ENCODE measurements around the gene FGFBP3. TPM values are rescaled to one million over a fixed set of nuclear protein-coding genes. Genes with fewer than 3 reads are reported as not detected.

Gene FGFBP3
- polyA plus RNA-seq, 3 donors: 0.30 to 0.45 (median 0.32) TPM

DNA sequence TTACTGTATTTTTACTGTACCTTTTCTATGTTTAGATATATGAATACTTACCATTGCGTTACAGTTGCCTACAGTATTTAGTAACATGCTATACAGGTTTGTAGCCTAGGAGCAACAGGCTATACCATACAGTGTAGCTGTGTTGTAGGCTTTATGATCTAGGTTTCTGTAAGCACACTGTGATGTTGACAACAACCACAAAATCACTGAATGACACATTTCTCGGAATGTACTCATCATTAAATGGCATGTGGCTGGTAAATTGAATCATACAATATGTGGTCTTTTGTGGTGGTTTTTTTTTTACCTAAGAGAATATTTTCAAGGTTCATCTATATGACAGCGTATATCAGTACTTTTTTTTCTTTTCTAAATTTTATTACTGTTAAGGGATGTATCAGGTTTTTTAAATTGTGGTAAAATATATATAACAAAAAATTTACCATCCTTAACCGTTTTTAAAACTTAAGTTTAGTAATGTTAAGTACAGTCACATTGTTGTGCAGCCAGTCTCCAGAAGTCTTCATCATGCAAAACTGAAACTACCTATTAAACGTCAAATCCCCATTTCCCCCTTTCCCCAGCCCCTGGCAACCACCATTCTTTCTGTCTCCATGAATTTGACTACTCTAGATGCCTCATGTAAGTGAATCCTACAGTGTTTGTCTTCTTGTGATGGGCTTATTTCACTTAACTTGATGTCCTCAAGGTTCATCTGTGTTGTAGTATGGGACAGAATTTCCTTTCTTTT is 35.8 kb upstream of the FGFBP3 start:
- Histone ChIP-seq H4K20me1 (ENCODE audit: insufficient read depth, low read length) (peaks cover 42% of the 10 kb centered on the region), H3K4me2 (replicated peaks; ENCODE audit: extremely low read depth, low read length, poor library complexity, severe bottlenecking) (no peak overlapping the region), H3K36me3 (replicated peaks in 1 of 2; ENCODE audit: control insufficient read depth in 1 of 2, insufficient read depth in 2 of 2, low read length in 2 of 2) (peaks cover 56 to 75% of the 10 kb centered on the region in 2 donors), H3K27me3 (ENCODE audit: control insufficient read depth in 2 of 2, insufficient read depth in 2 of 2, low read length in 2 of 2) (no peaks in the 10 kb centered on the region), H3K9ac (ENCODE audit: insufficient read depth, low read length, poor library complexity, severe bottlenecking) (no peak overlapping the region), H2AFZ (ENCODE audit: insufficient read depth, low read depth, low read length, poor library complexity, severe bottlenecking) (no peak overlapping the region), H3K4me3 (replicated peaks in 1 of 3; ENCODE audit: low read depth in 2 of 3, low read length in 3 of 3) (no peak overlapping the region), H3K4me1 (ENCODE audit: control insufficient read depth in 1 of 2, insufficient read depth in 2 of 2, low read length in 2 of 2) (no peaks in the 10 kb centered on the region), H3K79me2 (ENCODE audit: insufficient read depth, low read length) (peaks cover 38% of the 10 kb centered on the region), H3K27ac (ENCODE audit: low read depth in 1 of 2, low read length in 2 of 2) (no peak overlapping the region), H3K9me3 (replicated peaks in 1 of 2; ENCODE audit: control insufficient read depth in 1 of 2, insufficient read depth in 1 of 2, low read length in 2 of 2) (no peaks in the 10 kb centered on the region)
- Mint-ChIP-seq H3K9me3 (no peaks in the 10 kb centered on the region), H3K4me3 (no peak overlapping the region), H3K27ac (no peak overlapping the region), H3K27me3 (ENCODE audit: low read depth in 3 of 3) (no peaks in the 10 kb centered on the region), H3K4me1 (no peaks in the 10 kb centered on the region), H3K36me3 (peaks cover 45 to 72% of the 10 kb centered on the region in 2 donors)
- no peak for DNase-seq
- intact Hi-C loops (cut with micrococcal nuclease): no loop called here
- WGBS (ENCODE audit: insufficient coverage): no CpG with 5 or more reads among the region's 5 CpGs
- TF ChIP-seq, protein P1, sequence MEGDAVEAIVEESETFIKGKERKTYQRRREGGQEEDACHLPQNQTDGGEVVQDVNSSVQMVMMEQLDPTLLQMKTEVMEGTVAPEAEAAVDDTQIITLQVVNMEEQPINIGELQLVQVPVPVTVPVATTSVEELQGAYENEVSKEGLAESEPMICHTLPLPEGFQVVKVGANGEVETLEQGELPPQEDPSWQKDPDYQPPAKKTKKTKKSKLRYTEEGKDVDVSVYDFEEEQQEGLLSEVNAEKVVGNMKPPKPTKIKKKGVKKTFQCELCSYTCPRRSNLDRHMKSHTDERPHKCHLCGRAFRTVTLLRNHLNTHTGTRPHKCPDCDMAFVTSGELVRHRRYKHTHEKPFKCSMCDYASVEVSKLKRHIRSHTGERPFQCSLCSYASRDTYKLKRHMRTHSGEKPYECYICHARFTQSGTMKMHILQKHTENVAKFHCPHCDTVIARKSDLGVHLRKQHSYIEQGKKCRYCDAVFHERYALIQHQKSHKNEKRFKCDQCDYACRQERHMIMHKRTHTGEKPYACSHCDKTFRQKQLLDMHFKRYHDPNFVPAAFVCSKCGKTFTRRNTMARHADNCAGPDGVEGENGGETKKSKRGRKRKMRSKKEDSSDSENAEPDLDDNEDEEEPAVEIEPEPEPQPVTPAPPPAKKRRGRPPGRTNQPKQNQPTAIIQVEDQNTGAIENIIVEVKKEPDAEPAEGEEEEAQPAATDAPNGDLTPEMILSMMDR (IDR thresholded peaks at IDR 0.05): no peak

DNA sequence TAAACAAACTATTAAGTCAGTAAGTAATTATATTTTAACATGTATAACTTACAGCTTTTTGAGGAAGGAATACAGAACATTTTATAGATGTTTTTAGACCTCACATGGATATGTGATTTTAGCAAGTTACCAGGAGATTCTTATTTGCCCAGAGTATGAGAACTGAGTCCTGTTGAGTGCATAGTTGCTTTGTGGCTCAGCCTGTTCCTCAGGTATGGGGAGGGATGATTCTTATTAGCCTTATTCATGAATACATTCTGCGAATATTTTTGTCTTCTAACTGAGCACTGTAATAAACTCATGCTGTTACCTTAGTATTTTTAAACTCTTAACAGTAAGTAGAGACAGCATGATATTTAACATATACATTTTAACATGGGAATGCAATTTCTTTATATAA is 32.1 kb upstream of the FGFBP3 start:
- no peak overlapping the region for H3K9ac ChIP-seq (ENCODE audit: insufficient read depth, low read length, poor library complexity, severe bottlenecking)
- no peak overlapping the region for H3K4me2 ChIP-seq (replicated peaks; ENCODE audit: extremely low read depth, low read length, poor library complexity, severe bottlenecking)
- DNase-seq: no peak
- no peak overlapping the region for H3K27ac ChIP-seq (ENCODE audit: low read depth in 1 of 2, low read length in 2 of 2)
- peaks cover 67% of the 10 kb centered on the region for H4K20me1 ChIP-seq (ENCODE audit: insufficient read depth, low read length)
- no peak overlapping the region for H3K4me3 ChIP-seq (replicated peaks in 1 of 3; ENCODE audit: low read depth in 2 of 3, low read length in 3 of 3)
- no peak overlapping the region for H3K4me3 Mint-ChIP-seq
- peaks cover 44 to 64% of the 10 kb centered on the region in 2 donors for H3K36me3 Mint-ChIP-seq
- intact Hi-C loops (cut with micrococcal nuclease): no loop called here
- H2AFZ ChIP-seq (ENCODE audit: insufficient read depth, low read depth, low read length, poor library complexity, severe bottlenecking): no peak overlapping the region
- no peaks in the 10 kb centered on the region for H3K27me3 Mint-ChIP-seq (ENCODE audit: low read depth in 3 of 3)
- H3K27ac Mint-ChIP-seq: no peak overlapping the region
- H3K9me3 Mint-ChIP-seq: no peaks in the 10 kb centered on the region
- H3K4me1 ChIP-seq (ENCODE audit: control insufficient read depth in 1 of 2, insufficient read depth in 2 of 2, low read length in 2 of 2): no peaks in the 10 kb centered on the region
- peaks cover 55 to 86% of the 10 kb centered on the region in 2 donors for H3K36me3 ChIP-seq (replicated peaks in 1 of 2; ENCODE audit: control insufficient read depth in 1 of 2, insufficient read depth in 2 of 2, low read length in 2 of 2)
- H3K9me3 ChIP-seq (replicated peaks in 1 of 2; ENCODE audit: control insufficient read depth in 1 of 2, insufficient read depth in 1 of 2, low read length in 2 of 2): no peaks in the 10 kb centered on the region
- no CpG with 5 or more reads among the region's 1 CpG for WGBS (ENCODE audit: insufficient coverage)
- no peaks in the 10 kb centered on the region for H3K27me3 ChIP-seq (ENCODE audit: control insufficient read depth in 2 of 2, insufficient read depth in 2 of 2, low read length in 2 of 2)
- peaks cover 63% of the 10 kb centered on the region for H3K79me2 ChIP-seq (ENCODE audit: insufficient read depth, low read length)
- TF ChIP-seq, protein P1 (IDR thresholded peaks at IDR 0.05): no peak
- H3K4me1 Mint-ChIP-seq: peaks cover 8% of the 10 kb centered on the region

Measured in CD14-positive monocyte (primary cell).